ENCODE data around the gene THRB.

- TF ChIP-seq CTCF (IDR thresholded peaks at IDR 0.05; ENCODE audit: poor library complexity) (no peak), EZH2 (IDR thresholded peaks at IDR 0.05; ENCODE audit: borderline replicate concordance) (no peak), EZH2phosphoT487 (IDR thresholded peaks at IDR 0.05; ENCODE audit: low read depth, severe bottlenecking, unreplicated experiment) (no peak)
Measured at GRCh38 chr3:24110051-24110450, 384.6 kb downstream of the THRB start.
